Skeletal muscle satellite cell (primary cell): ENCODE measurements around the gene LINC00237. TPM values are rescaled to one million over a fixed set of nuclear protein-coding genes. Genes with fewer than 3 reads are reported as not detected.

Experiments used
- H3K27me3 ChIP-seq: 2 replicates; pipeline ENCODE4 v1.7.0; 2013; ENCODE audit warnings: low read length; ENCODE audit not compliant: control insufficient read depth, insufficient read depth
- H3K36me3 ChIP-seq: 2 replicates; pipeline ENCODE4 v1.7.0; 2013; ENCODE audit warnings: mild to moderate bottlenecking, control low read depth, low read length; ENCODE audit not compliant: insufficient read depth
- H3K4me1 ChIP-seq: 2 replicates; pipeline ENCODE4 v1.7.0; 2013; ENCODE audit warnings: low read length; ENCODE audit not compliant: control insufficient read depth, insufficient read depth
- H3K4me2 ChIP-seq: 2 replicates; pipeline ENCODE4 v1.7.0; 2013; ENCODE audit warnings: mild to moderate bottlenecking, low read length
- H3K4me3 ChIP-seq: 2 replicates; pipeline ENCODE4 v1.7.0; 2013; ENCODE audit warnings: low read length
- H3K9ac ChIP-seq: 2 replicates; pipeline ENCODE4 v1.7.0; 2013; ENCODE audit warnings: mild to moderate bottlenecking, low read depth, low read length, moderate library complexity
- H3K9me3 ChIP-seq: replicated peaks from 2 replicates; pipeline ENCODE4 v1.7.0; 2013; ENCODE audit warnings: mild to moderate bottlenecking, control low read depth, low read length
- total RNA-seq: library from RNA; depleted of rRNA; stranded (reverse); fragments of >200 nt; gene quantifications from 2 replicates; pipeline ENCODE4 v1.2.3, GENCODE V29; 2012; rRNA removed

Gene LINC00237
- total RNA-seq, result not detected in 2 replicates

- Histone ChIP-seq H3K27me3 (peaks cover 92% of the 10 kb centered on the region), H3K4me1 (peaks cover 9% of the 10 kb centered on the region), H3K4me3 (no peak within 1 kb of the TSS), H3K9ac (no peak within 1 kb of the TSS), H3K4me2 (no peak within 1 kb of the TSS), H3K36me3 (no peaks in the 10 kb centered on the region), H3K9me3 (no peaks in the 10 kb centered on the region)
Measured at GRCh38 chr20:21106171-21107017, at the start of gene LINC00237. Gene LINC00237 (minus strand): TSS chr20:21106358.

- Histone ChIP-seq H3K4me1 (no peaks in the 10 kb centered on the region), H3K27me3 (no peaks in the 10 kb centered on the region), H3K9me3 (no peaks in the 10 kb centered on the region), H3K9ac (no peak overlapping the region), H3K36me3 (no peaks in the 10 kb centered on the region), H3K4me3 (no peak overlapping the region), H3K4me2 (no peak overlapping the region)
Measured at GRCh38 chr20:21155268-21155667, 49.1 kb upstream of the LINC00237 start.

- Histone ChIP-seq H3K27me3 (no peaks in the 10 kb centered on the region), H3K36me3 (no peaks in the 10 kb centered on the region), H3K9ac (no peak overlapping the region), H3K9me3 (no peaks in the 10 kb centered on the region), H3K4me1 (no peaks in the 10 kb centered on the region), H3K4me3 (no peak overlapping the region), H3K4me2 (no peak overlapping the region)
Measured at GRCh38 chr20:21154692-21155091, 48.5 kb upstream of the LINC00237 start.

- peaks cover 7% of the 10 kb centered on the region for H3K4me1 ChIP-seq
- H3K36me3 ChIP-seq, result no peaks in the 10 kb centered on the region
- no peaks in the 10 kb centered on the region for H3K9me3 ChIP-seq
- no peak overlapping the region for H3K4me3 ChIP-seq
- H3K9ac ChIP-seq, result no peak overlapping the region
- no peak overlapping the region for H3K4me2 ChIP-seq
- no peaks in the 10 kb centered on the region for H3K27me3 ChIP-seq
Measured at GRCh38 chr20:21151791-21152190, 45.6 kb upstream of the LINC00237 start.

- Histone ChIP-seq H3K36me3 (no peaks in the 10 kb centered on the region), H3K27me3 (no peaks in the 10 kb centered on the region), H3K9me3 (no peaks in the 10 kb centered on the region), H3K9ac (no peak overlapping the region), H3K4me3 (no peak overlapping the region), H3K4me2 (no peak overlapping the region), H3K4me1 (peaks cover 7% of the 10 kb centered on the region)
Measured at GRCh38 chr20:21149344-21149743, 43.2 kb upstream of the LINC00237 start.

- no peaks in the 10 kb centered on the region for H3K9me3 ChIP-seq
- no peaks in the 10 kb centered on the region for H3K36me3 ChIP-seq
- peaks cover 7% of the 10 kb centered on the region for H3K4me1 ChIP-seq
- H3K27me3 ChIP-seq, result no peaks in the 10 kb centered on the region
- no peak overlapping the region for H3K9ac ChIP-seq
- H3K4me2 ChIP-seq, result peak overlapping the region; percentile 16
- H3K4me3 ChIP-seq, result no peak overlapping the region
Measured at GRCh38 chr20:21147593-21147992, 41.4 kb upstream of the LINC00237 start.

- H3K4me1 ChIP-seq, result peaks cover 7% of the 10 kb centered on the region
- no peak overlapping the region for H3K9ac ChIP-seq
- H3K9me3 ChIP-seq, result no peaks in the 10 kb centered on the region
- no peak overlapping the region for H3K4me2 ChIP-seq
- no peaks in the 10 kb centered on the region for H3K27me3 ChIP-seq
- no peak overlapping the region for H3K4me3 ChIP-seq
- H3K36me3 ChIP-seq, result no peaks in the 10 kb centered on the region
Measured at GRCh38 chr20:21146215-21146614, 40.1 kb upstream of the LINC00237 start.

- Histone ChIP-seq H3K36me3 (no peaks in the 10 kb centered on the region), H3K27me3 (no peaks in the 10 kb centered on the region), H3K4me3 (no peak overlapping the region), H3K4me1 (peaks cover 7% of the 10 kb centered on the region), H3K4me2 (no peak overlapping the region), H3K9me3 (no peaks in the 10 kb centered on the region), H3K9ac (no peak overlapping the region)
Measured at GRCh38 chr20:21145424-21145823, 39.3 kb upstream of the LINC00237 start.

- Histone ChIP-seq H3K4me3 (no peak overlapping the region), H3K4me2 (no peak overlapping the region), H3K9me3 (no peaks in the 10 kb centered on the region), H3K27me3 (no peaks in the 10 kb centered on the region), H3K9ac (no peak overlapping the region), H3K36me3 (no peaks in the 10 kb centered on the region), H3K4me1 (peaks cover 7% of the 10 kb centered on the region)
Measured at GRCh38 chr20:21143194-21143890, 37.2 kb upstream of the LINC00237 start.

- H3K9ac ChIP-seq, result no peak overlapping the region
- no peaks in the 10 kb centered on the region for H3K27me3 ChIP-seq
- H3K36me3 ChIP-seq, result peaks cover 3% of the 10 kb centered on the region
- H3K4me1 ChIP-seq, result no peaks in the 10 kb centered on the region
- H3K9me3 ChIP-seq, result no peaks in the 10 kb centered on the region
- H3K4me2 ChIP-seq, result no peak overlapping the region
- H3K4me3 ChIP-seq, result no peak overlapping the region
Measured at GRCh38 chr20:21141825-21142224, 35.7 kb upstream of the LINC00237 start.

- no peaks in the 10 kb centered on the region for H3K4me1 ChIP-seq
- no peak overlapping the region for H3K4me2 ChIP-seq
- H3K36me3 ChIP-seq, result peaks cover 3% of the 10 kb centered on the region
- H3K4me3 ChIP-seq, result no peak overlapping the region
- H3K9me3 ChIP-seq, result no peaks in the 10 kb centered on the region
- no peak overlapping the region for H3K9ac ChIP-seq
- no peaks in the 10 kb centered on the region for H3K27me3 ChIP-seq
Measured at GRCh38 chr20:21139881-21140566, 33.9 kb upstream of the LINC00237 start.
